ENCODE measurements around the gene ACTMAP.

GRCh38 chr19:40791349-40791748 lies 41.1 kb upstream of the ACTMAP start:
- TF ChIP-seq SP1 (IDR thresholded peaks at IDR 0.05): no peak
- no peak for TF ChIP-seq SUZ12 (IDR thresholded peaks at IDR 0.05)
- TF ChIP-seq ARNT (IDR thresholded peaks at IDR 0.05): no peak
- TF ChIP-seq NFRKB (IDR thresholded peaks at IDR 0.05): no peak
- TF ChIP-seq BHLHE40 (IDR thresholded peaks at IDR 0.05; ENCODE audit: borderline replicate concordance): no peak
- TF ChIP-seq FOXM1 (IDR thresholded peaks at IDR 0.05; ENCODE audit: borderline replicate concordance): no peak
- no peak for TF ChIP-seq FOXK2 (IDR thresholded peaks at IDR 0.05)
- TF ChIP-seq TARDBP (IDR thresholded peaks at IDR 0.05): no peak

Measured in HEK293T (cell line).